Astrocyte (in vitro differentiated cells and primary cell): ENCODE data around the gene CCDC12. TPM values are rescaled to one million over a fixed set of nuclear protein-coding genes. Genes with fewer than 3 reads are reported as not detected.

ENCODE experiments used
- DNase-seq: peaks from one replicate; pipeline ENCODE4 v3.0.0-alpha.2; 2010; ENCODE audit warnings: low read depth
- FAIRE-seq: peaks from 2 replicates; lab custom pipeline; 2011; peaks lifted over from hg19 to GRCh38; lab: Jason Lieb, UNC
- H2AFZ ChIP-seq: 2 replicates; pipeline ENCODE4 v1.6.0; 2012; ENCODE audit warnings: low read depth, low read length, inconsistent platforms
- H3K27ac ChIP-seq: 2 replicates; pipeline ENCODE4 v1.5.1; 2011; ENCODE audit warnings: low read depth, low read length, inconsistent platforms
- H3K27me3 ChIP-seq: 2 replicates; pipeline ENCODE4 v1.6.0; 2011; ENCODE audit warnings: low read length, inconsistent platforms; ENCODE audit not compliant: insufficient read depth
- H3K36me3 ChIP-seq: 2 replicates; pipeline ENCODE4 v1.5.1; 2011; ENCODE audit warnings: low read length, inconsistent platforms; ENCODE audit not compliant: insufficient read depth
- H3K4me1 ChIP-seq: 2 replicates; pipeline ENCODE4 v1.5.1; 2011; ENCODE audit warnings: low read length, inconsistent platforms; ENCODE audit not compliant: insufficient read depth
- H3K4me2 ChIP-seq: 2 replicates; pipeline ENCODE4 v1.6.0; 2012; ENCODE audit warnings: low read length, inconsistent platforms
- H3K4me3 ChIP-seq: 2 replicates; pipeline ENCODE4 v1.5.1; 2011; ENCODE audit warnings: low read depth, mild to moderate bottlenecking, low read length, inconsistent platforms; ENCODE audit not compliant: insufficient read depth
- H3K79me2 ChIP-seq: 2 replicates; pipeline ENCODE4 v1.6.0; 2012; ENCODE audit warnings: mild to moderate bottlenecking, low read length, inconsistent platforms; ENCODE audit not compliant: insufficient read depth
- H3K9ac ChIP-seq: 2 replicates; pipeline ENCODE4 v1.6.0; 2012; ENCODE audit warnings: mild to moderate bottlenecking, low read length, inconsistent platforms
- H3K9me3 ChIP-seq: 2 replicates; pipeline ENCODE4 v1.5.1; 2012; ENCODE audit warnings: low read depth, mild to moderate bottlenecking, low read length, inconsistent platforms; ENCODE audit not compliant: insufficient read depth
- H4K20me1 ChIP-seq: 2 replicates; pipeline ENCODE4 v1.6.0; 2012; ENCODE audit warnings: low read length, inconsistent platforms; ENCODE audit not compliant: insufficient read depth
- H3K27ac Mint-ChIP-seq: one replicate; pipeline ENCODE4 v1.8.0; 2021; ENCODE audit warnings: mild to moderate bottlenecking, mixed read lengths; ENCODE audit not compliant: unreplicated experiment
- H3K27me3 Mint-ChIP-seq: one replicate; pipeline ENCODE4 v1.8.0; 2021; ENCODE audit warnings: low read depth, mixed read lengths; ENCODE audit not compliant: unreplicated experiment
- H3K36me3 Mint-ChIP-seq: one replicate; pipeline ENCODE4 v1.8.0; 2021; ENCODE audit warnings: low read depth, mixed read lengths; ENCODE audit not compliant: unreplicated experiment
- H3K4me1 Mint-ChIP-seq: one replicate; pipeline ENCODE4 v1.8.0; 2021; ENCODE audit warnings: low read depth, mixed read lengths; ENCODE audit not compliant: unreplicated experiment
- H3K4me3 Mint-ChIP-seq: one replicate; pipeline ENCODE4 v1.8.0; 2021; ENCODE audit warnings: mild to moderate bottlenecking, moderate library complexity, mixed read lengths; ENCODE audit not compliant: unreplicated experiment
- H3K9me3 Mint-ChIP-seq: one replicate; pipeline ENCODE4 v1.8.0; 2021; ENCODE audit warnings: mild to moderate bottlenecking, mixed read lengths; ENCODE audit not compliant: unreplicated experiment
- EZH2 ChIP-seq: IDR thresholded peaks from 2 replicates; pipeline ENCODE4 v1.6.1; 2012; ENCODE audit warnings: mild to moderate bottlenecking, low read length, inconsistent platforms; ENCODE audit not compliant: insufficient read depth
- total RNA-seq: library from RNA; stranded (reverse); gene quantifications from 2 replicates; pipeline ENCODE4 v1.2.1, GENCODE V29; 2021
- TF ChIP-seq, protein P1 (sequence below): IDR thresholded peaks from 2 replicates; pipeline ENCODE4 v1.5.1; 2011; ENCODE audit warnings: low read depth, mild to moderate bottlenecking, inconsistent platforms, low read length, moderate library complexity; ENCODE audit not compliant: insufficient read depth

The CCDC12 gene
- total RNA-seq, 1 donor from 2014 or later: 29.0 TPM

DNA sequence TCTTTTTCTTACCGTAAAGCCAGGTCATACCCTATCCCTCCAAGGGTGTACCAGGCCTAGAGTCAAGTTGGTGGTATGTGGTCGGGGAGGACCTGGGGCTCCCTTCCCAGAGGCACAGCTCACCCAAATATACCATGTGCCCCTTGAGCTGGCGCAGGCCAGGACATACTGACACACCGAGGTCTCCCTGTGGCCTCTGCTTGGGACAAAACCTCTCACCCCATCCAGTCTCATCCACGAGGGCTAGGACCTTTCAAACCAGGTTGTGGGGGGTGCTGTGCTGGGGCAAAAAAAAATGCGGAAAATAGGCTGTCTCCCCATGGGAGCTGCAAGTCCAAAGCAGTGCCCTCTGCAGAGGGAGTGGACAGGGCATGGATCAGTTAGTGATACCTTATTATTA is 76.2 kb downstream of the CCDC12 start:
- peaks cover 5% of the 10 kb centered on the region for H3K4me1 ChIP-seq
- H3K79me2 ChIP-seq: no peaks in the 10 kb centered on the region
- no peaks in the 10 kb centered on the region for H3K4me1 Mint-ChIP-seq
- no peak overlapping the region for H3K27ac Mint-ChIP-seq
- H3K27ac ChIP-seq: no peak overlapping the region
- no peak for TF ChIP-seq EZH2
- TF ChIP-seq, protein P1, sequence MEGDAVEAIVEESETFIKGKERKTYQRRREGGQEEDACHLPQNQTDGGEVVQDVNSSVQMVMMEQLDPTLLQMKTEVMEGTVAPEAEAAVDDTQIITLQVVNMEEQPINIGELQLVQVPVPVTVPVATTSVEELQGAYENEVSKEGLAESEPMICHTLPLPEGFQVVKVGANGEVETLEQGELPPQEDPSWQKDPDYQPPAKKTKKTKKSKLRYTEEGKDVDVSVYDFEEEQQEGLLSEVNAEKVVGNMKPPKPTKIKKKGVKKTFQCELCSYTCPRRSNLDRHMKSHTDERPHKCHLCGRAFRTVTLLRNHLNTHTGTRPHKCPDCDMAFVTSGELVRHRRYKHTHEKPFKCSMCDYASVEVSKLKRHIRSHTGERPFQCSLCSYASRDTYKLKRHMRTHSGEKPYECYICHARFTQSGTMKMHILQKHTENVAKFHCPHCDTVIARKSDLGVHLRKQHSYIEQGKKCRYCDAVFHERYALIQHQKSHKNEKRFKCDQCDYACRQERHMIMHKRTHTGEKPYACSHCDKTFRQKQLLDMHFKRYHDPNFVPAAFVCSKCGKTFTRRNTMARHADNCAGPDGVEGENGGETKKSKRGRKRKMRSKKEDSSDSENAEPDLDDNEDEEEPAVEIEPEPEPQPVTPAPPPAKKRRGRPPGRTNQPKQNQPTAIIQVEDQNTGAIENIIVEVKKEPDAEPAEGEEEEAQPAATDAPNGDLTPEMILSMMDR: no peak
- no peaks in the 10 kb centered on the region for H3K9me3 Mint-ChIP-seq
- no peak overlapping the region for H3K4me2 ChIP-seq
- no peak for FAIRE-seq
- H3K27me3 ChIP-seq: no peaks in the 10 kb centered on the region
- peaks cover 48% of the 10 kb centered on the region for H3K27me3 Mint-ChIP-seq
- H3K4me3 Mint-ChIP-seq: peak overlapping the region; percentile 34
- no peaks in the 10 kb centered on the region for H3K9me3 ChIP-seq
- H2AFZ ChIP-seq: no peak overlapping the region
- H3K4me3 ChIP-seq: no peak overlapping the region
- no peak for DNase-seq
- H4K20me1 ChIP-seq: peaks cover 5% of the 10 kb centered on the region
- no peaks in the 10 kb centered on the region for H3K36me3 Mint-ChIP-seq
- H3K9ac ChIP-seq: no peak overlapping the region
- H3K36me3 ChIP-seq: no peaks in the 10 kb centered on the region

- H3K9ac ChIP-seq: no peak overlapping the region
- no peak overlapping the region for H3K4me2 ChIP-seq
- H3K27me3 ChIP-seq: no peaks in the 10 kb centered on the region
- Mint-ChIP-seq H3K27ac (no peak overlapping the region), H3K4me3 (no peak overlapping the region), H3K36me3 (no peaks in the 10 kb centered on the region), H3K9me3 (no peaks in the 10 kb centered on the region), H3K27me3 (peaks cover 52% of the 10 kb centered on the region), H3K4me1 (no peaks in the 10 kb centered on the region)
- FAIRE-seq: no peak
- H3K4me1 ChIP-seq: peaks cover 5% of the 10 kb centered on the region
- H3K27ac ChIP-seq: no peak overlapping the region
- H3K4me3 ChIP-seq: no peak overlapping the region
- no peak for DNase-seq
- peaks cover 6% of the 10 kb centered on the region for H4K20me1 ChIP-seq
- H3K36me3 ChIP-seq: no peaks in the 10 kb centered on the region
- H3K79me2 ChIP-seq: no peaks in the 10 kb centered on the region
- TF ChIP-seq EZH2: no peak
- TF ChIP-seq, protein P1: no peak
- no peak overlapping the region for H2AFZ ChIP-seq
- H3K9me3 ChIP-seq: no peaks in the 10 kb centered on the region
Measured at GRCh38 chr3:46900007-46900292, 76.6 kb downstream of the CCDC12 start.

DNA sequence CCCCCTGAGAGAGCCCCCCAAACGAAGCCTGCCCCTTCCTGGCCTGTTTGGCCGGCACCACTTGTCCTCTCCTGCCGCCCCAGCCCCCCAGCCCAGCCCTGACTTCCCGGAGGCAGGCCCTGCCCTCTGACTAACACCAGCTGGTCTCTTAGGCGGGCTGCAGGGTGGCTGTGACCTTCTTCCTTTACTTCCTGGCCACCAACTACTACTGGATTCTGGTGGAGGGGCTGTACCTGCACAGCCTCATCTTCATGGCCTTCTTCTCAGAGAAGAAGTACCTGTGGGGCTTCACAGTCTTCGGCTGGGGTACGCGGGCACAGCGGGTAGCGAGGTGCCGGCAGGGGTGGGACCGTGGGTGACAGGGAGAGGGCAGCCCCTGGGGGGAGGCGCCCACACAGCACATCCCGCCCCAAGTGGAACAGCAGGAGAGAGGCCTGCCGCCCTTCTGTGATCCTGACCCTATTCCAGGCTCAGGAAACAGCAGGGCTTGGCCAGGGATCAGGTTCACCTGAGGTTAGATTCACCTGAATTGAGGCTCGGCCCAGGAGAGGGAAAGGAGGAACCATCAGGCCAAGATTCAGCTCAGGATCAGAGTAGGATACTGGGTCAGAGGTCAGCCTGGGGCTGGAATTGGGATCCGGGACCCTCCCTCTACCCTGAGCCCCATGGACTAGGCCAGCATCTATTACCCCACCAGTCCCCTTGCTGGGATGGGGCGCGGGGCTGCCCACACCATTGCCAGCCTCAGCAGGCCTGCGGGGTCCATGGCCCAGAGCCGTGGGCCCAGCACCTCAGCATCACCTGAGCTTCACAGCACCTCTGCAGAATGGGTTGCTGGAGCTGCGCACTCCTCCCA is 77.2 kb downstream of the CCDC12 start:
- Histone ChIP-seq H3K4me1 (peaks cover 5% of the 10 kb centered on the region), H3K27me3 (no peaks in the 10 kb centered on the region), H3K4me3 (no peak overlapping the region), H3K9ac (no peak overlapping the region), H3K4me2 (no peak overlapping the region), H3K79me2 (no peaks in the 10 kb centered on the region), H2AFZ (no peak overlapping the region), H3K9me3 (no peaks in the 10 kb centered on the region), H3K36me3 (no peaks in the 10 kb centered on the region), H3K27ac (no peak overlapping the region), H4K20me1 (peaks cover 6% of the 10 kb centered on the region)
- Mint-ChIP-seq H3K4me3 (no peak overlapping the region), H3K9me3 (no peaks in the 10 kb centered on the region), H3K27me3 (peaks cover 47% of the 10 kb centered on the region), H3K27ac (no peak overlapping the region), H3K4me1 (no peaks in the 10 kb centered on the region), H3K36me3 (no peaks in the 10 kb centered on the region)
- TF ChIP-seq, protein P1: no peak
- no peak for TF ChIP-seq EZH2
- DNase-seq (no peak), FAIRE-seq (no peak)
